Activated CD8-positive, alpha-beta memory T cell treated with anti-CD3 and anti-CD28 coated beads, Interleukin-2, amount 50 U/mL, for 1 hour (primary cell): ENCODE results near the gene DKC1.

Experiments used
- DNase-seq: peaks from one replicate; pipeline ENCODE4 v3.0.0-alpha.2; 2020; ENCODE audit errors: extremely low read depth

Gene DKC1

DNA sequence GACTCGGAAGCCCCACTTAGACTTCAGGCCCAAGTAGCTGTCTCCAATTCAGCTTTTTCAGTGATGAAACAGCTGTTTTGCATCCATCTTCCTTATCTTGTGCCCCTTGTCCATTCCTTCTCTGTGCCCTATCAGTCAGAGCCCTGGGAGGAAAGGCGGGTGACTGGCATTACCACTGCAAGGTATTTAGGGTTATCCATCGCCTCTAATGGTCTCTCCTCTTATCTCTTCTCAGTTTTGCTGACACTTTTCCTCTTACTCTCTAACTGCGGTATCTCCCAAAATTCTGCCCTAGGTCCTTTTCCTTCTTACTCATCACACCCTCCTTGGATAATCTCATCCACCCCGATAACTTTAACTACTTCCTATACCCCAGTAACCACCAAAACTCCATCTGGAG lies 25.5 kb upstream of the DKC1 start:
- no peak for DNase-seq

DNA sequence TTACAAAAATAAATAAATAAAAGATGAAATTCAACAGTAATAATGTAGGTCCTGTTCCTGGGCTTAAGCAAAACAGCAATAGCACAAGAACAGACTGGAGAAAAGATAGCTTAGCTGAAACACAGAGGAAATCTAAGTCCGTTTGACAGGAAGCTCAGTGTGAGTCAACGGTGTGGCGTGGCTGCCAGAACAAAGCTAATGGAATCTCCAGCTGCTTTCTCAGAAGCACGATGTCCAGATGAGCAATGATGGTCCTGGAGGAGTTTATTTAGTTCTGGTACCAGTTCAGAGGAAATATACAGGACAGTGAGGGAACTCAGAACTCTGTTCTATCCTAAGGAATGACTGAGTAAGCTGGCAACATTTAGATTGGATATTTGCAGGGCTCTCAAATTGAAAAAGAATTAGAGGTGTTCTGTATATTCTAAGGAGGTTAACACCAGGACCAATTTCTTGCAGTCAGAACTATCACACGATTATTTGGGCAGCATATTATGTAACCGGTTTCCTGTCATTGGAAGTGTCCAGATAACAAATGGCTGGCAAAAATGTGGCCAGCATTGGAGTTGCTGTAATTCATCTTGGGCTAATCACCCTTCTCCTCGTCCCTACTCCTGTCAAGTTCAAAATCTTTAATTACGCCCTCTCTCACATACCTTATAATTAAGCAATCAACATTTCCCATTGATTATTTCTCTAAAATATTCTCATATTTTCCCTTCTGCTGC lies 24.5 kb upstream of the DKC1 start:
- no peak for DNase-seq

DNA sequence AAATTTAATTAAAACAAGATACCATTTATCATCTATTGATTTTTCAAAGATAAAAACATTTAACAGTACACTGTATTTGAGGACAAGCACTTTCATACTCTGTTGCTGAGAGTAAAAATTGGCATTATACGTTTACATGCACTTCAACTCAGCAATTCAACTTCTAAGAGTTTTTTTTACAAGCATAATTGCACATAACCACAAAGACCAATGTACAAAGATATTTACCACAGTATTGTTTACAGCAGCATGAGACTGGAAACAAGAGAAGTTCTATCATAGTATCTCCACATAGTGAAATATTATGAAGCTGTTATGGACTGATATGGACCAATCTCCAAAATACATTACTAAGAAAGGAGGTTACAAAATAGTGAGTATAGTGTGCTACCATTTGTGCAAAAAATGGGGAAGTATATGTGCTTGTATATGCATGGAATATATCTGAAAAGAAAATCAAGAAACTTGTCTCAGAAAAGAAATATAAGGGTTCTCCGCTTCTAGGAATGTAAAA lies 22.7 kb upstream of the DKC1 start:
- DNase-seq, result no peak

DNA sequence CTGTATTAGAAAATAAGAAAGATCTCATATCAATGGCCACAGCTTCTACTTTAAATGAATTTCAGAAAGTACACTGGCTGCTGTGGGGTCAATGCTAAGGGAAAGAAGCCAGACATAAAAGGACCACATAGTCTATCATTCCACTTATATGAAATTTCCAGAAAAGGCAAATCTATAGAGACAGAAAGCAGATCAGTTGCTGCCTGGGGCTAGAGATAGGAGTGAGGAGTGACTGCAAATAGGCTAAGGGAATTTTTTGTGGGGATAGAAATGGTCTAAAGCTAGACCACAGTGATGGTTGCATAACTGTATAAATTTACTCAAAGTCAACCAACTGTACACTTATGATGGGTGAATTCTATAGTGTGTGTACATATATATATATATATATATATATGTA lies 20.1 kb upstream of the DKC1 start:
- DNase-seq, result no peak

DNA sequence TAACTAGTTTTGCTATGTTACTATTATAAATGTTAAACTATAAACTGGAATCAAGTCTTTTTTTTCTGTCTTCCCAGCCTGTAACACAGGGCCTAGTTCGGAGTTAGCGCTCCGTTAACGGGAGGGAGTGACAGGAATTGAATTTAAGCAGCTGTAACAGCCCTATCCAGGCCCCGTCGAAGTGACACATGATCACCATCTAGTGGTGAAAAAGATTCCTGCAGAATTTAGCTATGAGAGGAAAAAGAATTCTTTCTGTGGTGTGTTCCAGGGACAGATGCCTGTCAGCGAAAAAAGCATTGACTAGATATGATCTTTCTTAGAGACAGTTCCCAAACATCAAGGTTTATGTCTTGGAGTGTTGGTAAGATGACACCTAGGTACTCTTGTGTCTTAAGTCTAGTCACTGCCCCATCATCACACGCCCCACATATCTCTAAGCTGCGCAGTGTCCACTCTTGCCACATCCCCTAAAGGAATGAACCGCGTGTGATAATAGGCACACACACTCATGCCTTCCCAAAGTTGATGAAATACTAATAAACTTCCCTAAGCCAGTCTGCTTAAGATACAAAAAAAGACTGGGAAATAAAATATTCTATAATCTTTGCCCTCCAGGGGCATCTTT lies 13.8 kb upstream of the DKC1 start:
- no peak for DNase-seq

DNA sequence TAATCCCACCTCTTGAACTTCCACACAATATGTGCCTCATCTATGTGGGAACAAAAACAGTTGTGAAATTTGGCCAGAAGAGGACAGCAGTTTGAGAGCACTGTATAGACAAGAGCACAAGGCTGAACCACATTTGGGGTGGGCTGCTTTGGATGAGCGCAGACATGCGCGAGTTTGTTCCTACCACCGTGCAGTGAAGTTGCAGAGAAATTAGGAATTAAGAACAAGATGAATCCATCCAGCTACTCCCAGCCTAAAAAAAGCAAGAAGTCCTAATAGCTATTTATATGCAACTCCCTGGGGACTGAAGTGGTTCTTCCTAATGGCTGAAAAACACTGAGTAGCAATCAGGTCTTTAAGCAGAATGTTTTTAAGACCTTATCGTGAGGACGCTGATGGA lies 12.8 kb upstream of the DKC1 start:
- no peak for DNase-seq

DNA sequence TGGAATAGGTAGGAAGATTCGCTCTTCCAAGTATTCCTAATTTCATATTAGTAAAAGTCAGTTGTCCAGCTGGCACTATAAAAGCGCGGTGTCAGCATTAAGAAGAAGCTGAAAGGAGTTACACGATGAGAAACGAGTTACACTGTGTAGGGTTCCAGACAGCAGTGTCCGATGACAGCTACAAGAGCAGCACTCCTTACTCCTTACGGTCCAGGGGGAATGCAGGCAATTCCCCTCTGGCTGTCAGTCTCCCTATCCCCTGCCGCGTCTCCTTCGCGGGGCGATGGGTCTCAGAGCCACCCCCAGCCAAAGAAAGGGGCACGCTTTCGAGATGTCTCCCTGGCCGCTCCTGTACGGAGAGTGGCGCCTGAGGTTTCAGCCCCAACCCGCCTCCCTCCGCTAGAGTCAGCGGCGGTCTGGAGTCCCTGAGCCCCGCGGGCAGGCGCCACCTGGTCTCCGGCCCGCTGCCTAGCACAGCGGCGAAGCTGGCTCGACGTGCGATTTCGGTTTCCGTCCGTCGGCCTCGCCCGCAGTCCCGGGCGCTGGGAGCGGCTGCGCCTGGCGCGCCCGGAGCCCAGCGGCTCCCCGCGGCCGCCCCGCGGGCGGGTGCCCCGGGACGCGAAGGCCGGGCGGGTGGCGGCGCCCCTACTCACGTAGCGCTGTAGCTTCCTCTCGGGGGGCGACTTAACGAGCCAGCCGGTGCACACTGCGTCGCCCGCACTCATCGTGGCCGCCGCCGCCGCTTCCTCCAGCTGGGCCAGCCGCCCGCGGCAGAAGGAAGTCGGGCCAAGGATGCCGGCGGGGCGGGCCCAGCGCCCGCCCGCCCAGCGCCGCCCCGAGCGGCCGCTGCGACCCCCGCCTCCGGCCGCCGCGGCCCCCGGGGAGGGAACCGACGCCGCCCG lies 12.1 kb upstream of the DKC1 start, which contains the start of gene GAB3:
Gene GAB3, minus strand, starts transcription at position 777 of the 902 bp plus-strand sequence. Its CDS starts 52 bp downstream, at position 725.
- no peak for DNase-seq

DNA sequence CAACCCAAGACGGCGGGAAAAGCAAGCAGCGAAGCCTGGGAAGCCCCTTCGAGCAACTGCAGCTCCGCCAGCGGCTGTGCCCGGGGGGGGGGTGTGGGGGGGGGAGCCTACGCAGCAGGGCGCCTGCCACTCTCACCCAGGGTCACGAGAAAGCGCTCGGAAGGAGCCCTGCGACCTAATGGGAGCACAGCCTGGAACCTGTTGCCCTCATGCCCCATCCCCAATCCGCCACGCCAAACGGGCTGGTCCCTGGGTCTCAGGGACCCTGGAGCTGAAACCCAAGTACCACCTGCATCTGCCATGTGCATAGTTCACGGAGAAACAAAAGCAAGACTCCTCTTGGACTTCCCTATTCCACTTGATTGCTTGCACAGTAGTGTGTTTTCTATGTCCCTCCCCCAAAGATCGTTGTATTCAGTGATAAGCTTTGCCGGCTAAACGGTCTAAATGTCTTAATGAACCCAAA lies 11.4 kb upstream of the DKC1 start:
- DNase-seq, result no peak

DNA sequence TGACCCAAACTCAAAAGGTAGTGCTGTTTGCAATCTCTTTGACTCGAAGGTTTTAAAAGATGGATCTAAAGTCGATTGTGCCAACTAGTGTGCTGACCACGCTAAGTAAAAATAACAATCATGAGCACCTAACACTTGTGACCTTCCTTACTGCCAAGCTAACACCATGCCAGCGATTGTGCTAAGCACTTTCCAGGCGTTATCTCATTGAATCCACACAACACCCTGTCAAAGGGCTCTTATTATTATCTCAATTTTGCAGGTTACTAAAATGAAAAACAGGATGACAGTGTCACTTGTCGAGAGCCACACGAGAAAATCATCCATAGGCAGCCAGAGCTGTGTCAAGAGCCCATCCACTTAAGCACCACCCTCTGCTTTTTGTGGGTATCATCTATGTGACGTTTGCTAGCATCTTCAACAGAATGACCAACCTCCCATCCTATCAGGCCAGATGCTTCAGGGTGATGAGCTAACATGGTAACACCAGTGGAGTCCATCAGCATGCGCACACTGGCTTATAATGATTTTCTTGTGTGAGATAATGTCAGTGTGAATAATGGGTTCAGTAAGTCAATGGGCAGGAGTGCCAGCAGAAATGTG lies 10.9 kb upstream of the DKC1 start:
- DNase-seq, result no peak

DNA sequence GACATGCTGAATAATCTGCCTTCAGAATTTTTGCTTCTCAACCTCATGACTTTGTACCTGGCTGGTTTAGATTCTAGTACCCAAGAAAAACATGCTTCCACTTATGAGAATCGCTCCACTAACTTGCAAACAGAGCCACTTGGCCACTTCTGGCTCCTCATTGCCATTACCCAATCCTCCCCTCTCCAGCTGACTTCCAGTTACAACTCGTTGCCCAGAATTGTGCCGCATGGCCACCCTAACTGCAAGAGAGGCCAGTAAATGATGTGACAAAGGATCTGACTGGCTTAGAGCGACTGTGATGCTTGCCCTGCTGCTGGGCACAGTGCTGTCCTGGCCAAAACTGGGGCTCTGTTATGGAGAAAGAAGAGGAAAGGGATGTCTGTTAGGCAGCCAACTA lies 4.0 kb upstream of the DKC1 start:
- no peak for DNase-seq

DNA sequence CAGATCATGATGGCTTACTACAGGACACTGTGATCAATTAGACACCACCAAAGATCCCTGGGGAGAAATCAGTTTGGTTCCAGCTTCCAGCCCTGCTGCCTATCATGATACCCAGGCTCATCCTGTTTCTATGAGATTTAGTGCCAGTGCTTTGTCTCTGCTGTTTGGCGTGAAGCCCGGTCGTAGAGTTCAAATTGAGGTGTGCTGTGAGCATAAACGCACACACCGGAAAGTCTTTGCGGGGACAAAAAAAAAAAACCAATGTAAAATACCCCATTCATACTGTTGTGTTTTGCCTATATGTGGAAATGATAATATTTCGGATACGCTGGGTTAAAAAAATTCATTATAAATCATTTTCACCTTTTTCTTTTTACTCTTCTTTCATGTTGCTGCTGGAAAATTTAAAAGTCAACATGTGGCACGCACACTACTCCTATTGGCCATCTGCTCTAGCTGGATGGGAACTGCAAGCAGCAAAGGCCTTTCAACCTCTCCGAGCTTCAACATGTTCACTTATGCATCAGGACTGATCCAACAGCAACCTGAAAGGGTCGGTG lies 607 bp upstream of the DKC1 start:
- no peak for DNase-seq

DNA sequence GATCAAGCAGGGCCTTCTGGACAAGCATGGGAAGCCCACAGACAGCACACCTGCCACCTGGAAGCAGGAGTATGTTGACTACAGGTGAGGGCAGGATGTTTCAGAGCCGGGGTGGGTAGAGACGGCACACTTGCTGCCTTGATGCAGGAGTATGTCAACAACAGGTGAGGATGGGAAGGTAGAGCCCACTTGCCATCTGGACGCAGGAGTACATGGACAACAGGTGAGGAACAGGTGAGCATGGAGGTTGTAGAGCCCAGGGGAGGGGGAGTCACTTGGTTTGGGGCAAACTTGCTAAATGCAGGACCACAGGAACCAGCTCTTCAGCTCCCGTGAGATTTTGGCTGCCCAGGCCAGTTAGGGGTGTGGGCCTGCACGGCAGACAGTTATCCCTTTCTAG lies 12.0 kb downstream of the DKC1 start:
- DNase-seq, result no peak

DNA sequence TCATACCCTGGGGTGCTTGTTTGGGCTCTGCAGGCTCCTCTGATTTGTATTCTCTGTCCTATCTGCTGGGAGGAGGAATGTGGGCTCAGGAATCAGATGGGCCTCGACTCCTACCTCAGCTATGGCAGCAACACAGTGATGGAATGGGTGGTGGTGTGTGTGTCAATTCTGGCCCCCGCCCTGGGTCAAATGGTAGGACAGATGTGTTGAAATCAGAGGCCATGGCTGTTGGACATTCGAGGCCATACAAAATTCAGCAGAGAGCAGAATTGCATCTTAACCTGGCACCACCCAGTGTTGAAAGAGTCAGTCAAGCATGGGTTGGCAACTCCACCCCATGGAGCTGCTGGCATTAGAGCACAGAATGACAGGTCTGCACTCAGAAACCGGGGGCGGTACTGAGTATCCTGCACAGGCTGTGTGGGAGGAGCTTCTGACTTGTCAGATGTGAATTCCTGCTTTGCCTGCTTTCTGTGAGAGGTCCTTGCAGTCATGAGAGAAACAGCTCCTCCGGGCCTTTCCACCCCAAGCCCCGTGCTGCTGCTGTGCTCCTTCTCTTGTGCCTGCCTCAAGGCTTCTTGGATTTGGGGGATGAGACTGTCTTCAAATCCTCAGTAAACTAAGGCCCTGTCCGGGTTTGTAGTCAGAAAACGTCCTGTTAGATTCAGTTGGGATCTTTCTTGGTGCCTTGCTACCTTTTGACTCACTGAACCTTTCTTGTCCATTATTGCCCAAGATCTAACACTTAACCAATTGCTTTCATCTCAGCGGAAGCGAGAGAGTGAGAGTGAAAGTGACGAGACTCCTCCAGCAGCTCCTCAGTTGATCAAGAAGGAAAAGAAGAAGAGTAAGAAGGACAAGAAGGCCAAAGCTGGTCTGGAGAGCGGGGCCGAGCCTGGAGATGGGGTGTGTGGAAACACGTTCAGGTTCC lies 13.0 kb downstream of the DKC1 start:
- no peak for DNase-seq

DNA sequence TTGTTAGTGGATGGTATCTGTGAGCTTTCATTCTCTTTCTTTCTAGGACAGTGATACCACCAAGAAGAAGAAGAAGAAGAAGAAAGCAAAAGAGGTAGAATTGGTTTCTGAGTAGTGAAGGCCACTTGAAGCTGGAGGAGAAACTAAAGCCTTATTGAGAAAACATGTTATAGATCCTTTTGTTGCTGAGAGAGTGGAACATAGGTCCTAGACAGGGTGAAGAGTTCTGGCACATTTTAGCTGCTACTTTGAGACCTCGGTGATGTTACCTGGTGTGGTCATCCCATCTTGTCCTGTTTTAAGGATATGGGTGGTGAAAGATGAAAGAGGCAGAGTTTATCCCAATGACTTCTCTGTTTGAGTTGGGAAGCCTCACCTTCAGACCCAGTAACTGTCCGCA lies 14.1 kb downstream of the DKC1 start:
- no peak for DNase-seq

DNA sequence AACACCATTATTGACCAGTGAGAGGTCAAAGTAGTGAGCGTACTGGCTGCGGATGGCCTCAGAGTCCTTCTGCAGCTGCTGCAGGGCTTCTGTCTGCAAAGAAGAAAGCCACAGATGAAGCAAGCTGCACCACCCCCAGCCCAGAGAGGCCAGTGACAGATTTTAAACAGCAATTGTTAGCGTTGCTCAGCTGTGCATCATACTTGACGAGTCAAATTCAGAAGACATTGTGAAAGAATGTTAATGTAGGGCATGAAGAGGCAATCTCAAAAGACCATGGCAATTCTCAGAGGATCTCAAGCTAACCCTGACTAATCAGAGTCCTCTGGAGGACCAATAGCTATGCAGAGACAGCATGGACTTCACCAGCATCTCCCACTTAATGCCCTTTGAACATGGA lies 16.6 kb downstream of the DKC1 start:
- DNase-seq, result no peak

DNA sequence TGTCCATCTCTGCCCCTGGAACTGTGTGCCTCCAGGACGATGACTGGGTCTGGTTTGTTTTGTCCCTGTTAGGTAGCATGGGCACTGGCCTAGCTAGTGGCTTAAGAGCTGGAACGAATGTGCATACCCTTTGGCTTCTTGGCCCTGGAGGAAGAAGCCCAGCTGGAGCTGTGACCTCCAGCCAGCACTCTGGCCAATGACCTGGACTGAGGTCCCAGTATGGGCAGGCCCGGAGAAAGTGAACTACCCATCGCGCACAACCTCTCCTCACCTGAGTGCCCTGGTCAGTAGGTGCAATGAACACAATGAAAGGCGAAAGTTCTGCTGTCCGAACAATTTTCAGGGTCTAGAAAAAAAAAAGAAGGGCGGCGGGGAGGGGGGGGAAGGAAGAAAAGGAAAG lies 18.3 kb downstream of the DKC1 start:
- DNase-seq, result no peak

DNA sequence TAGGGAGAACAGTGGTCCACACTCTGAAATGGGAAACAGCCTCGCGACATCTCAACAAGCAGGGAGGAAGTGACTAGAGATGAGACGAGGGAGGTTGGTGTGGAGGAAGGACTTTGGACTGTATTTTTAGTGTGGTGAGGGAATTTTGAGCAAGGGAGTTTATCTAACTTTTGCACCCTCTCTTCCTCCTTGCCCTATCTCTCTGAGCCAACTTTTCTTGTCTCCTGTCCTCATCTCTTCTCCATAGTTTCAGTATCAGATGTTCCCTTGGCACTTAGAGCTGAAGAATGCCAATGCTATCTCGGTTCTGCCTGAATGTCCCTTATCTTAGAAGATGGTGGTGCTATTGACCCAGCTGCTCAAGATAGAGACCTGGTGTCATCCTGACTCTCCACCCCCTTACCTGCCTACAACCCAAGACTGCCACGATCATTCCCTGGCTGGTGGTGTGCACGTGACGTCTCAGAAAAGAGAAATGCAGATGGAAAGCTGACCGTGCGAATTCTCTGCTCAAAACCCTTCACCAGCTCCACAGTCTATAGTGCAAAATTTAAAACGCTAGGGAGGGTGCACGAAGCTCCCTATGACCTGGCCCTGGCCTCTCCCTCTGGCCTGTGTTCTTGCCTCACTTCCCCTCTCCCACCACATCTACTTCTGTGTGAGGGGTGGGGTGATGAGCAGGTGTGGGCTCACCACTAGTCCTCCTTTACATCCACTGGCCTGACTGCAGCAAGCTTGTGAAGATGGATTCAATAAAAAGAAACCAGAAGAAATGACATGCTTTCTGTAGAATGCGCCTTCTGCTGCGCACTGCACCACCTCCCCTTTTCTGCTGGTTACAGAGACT lies 21.7 kb downstream of the DKC1 start:
- DNase-seq, result no peak

DNA sequence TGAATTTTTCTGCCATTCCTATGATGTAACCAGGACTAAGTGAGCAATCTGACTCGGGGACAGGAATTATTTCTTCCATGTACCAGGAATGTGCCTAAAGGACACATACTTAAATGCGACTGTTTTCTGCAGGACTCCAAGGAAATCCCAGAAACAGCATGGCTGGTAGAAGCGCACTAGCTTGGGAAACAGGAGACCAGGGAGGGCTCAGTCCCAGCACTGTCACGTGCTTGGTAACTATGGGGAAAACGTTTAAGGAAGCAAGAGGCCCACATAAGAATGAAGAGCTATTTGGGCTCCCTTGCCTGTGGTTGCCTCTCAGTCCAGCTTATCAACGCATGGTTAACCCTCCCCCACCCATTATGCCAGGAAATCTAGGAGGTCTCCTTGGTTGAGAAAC lies 23.1 kb downstream of the DKC1 start:
- DNase-seq, result no peak

DNA sequence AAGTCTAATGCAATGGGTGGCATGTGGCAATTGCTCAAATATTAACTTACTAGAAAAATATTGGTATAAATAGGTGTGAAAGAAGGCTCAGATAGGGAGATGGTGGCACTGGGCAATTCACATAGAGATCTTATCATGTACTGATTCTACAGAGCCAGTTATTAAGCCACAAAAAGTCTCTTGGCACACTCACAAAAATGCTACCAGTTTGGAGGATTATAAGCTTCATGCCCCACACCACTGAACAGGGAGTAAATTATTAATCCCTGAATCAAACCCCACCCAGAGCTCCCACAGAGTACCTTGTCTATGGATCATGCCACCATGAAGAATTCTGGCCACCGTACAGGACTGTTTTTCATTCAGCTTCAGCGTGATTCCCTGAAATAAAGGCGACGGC lies 28.8 kb downstream of the DKC1 start:
- no peak for DNase-seq

DNA sequence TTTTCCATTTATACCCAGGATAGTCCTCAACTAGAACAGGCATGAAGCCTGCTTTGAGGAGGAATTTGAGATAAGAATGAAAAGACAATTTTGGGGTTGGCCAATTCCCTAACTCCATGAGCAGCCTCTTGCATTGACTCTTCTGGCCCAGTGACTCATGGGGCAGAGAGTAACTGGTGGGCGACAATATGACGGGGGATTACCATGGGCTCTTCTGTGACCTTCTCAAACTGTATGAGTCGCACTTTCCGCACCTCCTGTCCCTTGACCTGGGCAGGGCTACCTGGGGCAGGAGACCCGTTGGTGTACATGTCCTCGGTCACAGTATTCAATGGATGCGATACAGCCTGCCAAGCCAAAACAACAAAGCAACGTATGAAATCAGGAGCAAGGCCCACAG lies 29.3 kb downstream of the DKC1 start:
- no peak for DNase-seq
